Measurements from ENCODE around the gene TSPAN17.
"Not testable (repeated sequence)": the region's sequence is repeated elsewhere in the genome, so short reads cannot be mapped to it uniquely, and the experiment has no call there.

Gene TSPAN17

DNA sequence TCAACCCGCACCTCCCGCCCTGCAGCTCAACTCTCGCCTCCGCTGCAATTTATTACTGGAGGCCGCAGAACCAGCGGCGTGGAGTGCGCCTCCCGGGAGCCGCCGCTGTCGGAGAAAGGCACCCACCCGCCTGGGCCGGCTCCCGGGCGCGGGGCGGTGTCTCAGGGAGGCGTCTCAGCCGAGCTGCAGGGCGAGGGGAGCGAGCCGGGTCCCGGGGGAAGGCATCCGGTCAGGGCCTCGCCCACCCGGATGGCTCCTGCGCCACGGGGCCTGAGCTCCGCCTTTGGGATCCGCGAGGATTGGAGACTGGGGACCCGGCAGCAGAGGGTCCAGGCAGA is 32.9 kb downstream of the TSPAN17 start:
- DNase-seq (ENCODE audit: low read depth): no peak

DNA sequence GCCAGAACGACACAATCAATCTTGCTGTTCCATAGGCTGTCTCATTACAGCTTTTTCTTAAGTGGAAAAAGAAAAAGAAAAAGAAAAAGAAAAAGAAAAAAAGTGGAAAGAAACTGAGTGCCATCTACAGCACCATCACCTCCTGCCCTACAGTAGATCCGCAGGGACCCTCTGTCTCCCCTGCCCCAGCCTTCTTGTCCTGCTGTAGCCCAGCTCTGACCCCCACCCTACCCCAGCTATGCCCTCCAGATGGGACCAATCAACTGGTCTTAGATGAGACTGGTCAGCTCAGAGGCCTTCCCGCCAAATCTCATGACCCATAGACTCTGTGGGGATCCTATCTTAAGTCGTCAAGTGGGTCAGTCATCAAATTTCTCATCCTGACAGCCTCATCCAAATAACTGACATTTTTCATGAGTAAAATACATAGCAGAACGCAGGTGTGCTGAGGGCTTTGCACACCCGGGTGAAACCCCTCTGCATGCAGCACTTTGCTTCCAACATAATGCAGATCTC is 34.8 kb downstream of the TSPAN17 start:
- DNase-seq (ENCODE audit: low read depth): no peak

DNA sequence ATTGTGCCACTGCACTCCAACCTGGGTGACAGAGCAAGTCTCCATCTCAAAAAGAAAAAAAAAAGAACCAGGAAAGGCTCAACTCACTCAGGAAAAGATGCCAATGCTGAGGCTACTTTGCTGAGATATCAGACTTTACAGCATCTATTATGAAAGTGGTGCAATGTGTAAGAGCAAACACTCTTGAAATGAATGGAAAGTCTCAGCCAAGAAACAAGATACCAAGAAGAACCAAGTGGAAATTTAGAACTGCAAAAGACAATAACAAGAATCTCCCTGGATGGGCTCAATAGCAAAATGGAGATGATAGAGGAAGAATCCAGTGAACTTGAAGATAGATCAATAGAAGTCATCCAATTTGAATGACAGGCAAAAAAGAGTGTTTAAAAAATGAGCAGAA is 37.7 kb downstream of the TSPAN17 start:
- no peak for DNase-seq (ENCODE audit: low read depth)

DNA sequence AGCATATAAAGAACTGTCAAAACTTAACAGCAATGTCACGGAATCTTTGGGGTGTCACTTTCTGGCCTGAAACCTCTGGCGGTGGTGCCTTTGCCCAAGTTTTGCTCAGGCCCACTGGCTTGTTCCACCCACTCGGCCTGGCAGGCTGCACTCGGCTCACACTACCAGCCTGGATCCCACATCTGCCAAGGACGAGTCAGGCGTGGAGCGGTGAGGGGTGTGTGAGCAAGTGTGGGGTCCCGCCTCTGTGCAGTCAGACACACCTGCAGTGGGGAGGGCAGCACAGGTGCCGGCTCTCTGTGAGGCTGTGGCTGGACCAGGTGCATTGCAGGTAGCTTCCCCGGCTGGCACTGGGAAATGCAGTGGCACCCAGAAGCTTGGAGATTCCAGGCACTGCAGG is 40.0 kb downstream of the TSPAN17 start:
- DNase-seq (ENCODE audit: low read depth): no peak

DNA sequence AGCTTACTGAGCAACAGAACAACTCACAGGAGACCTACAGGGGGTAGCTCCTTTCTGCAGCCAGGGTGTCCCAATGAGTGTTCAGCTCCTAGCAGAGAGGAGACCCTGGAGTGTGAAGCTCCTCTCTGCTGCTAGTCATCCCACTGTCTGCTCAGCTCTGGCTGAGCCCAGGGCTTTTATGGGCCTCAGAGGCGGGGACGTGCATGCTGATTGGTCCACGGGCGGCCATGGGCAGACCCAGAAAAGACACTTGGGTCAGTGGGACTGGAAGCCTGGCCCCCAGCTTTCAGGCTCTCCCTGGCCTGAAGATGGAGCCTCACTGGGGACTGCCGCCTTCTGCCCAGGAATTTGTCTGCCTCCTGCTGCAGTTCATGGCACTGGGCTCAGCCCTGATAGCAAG is 40.6 kb downstream of the TSPAN17 start:
- no peak for DNase-seq (ENCODE audit: low read depth)

DNA sequence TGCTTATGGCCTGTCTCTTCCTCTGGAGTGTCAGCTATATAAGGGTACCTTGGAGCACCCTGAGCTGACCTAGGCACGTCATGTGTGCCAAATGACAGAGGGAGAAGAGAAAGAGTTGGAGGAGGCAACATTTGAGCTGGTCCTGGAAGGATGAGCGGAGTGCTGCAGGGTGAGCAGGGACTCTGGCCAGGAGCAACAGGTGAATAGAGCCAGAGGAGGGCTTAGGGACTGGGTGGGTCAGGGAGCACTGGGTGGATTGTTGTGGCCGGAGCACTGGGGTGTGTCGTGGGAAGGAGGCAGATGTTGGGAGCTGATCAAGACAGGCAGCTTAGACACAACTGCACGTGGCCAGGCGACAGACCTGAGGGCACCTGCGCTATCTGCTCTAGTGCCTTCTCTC is 43.6 kb downstream of the TSPAN17 start:
- DNase-seq (ENCODE audit: low read depth): no peak

DNA sequence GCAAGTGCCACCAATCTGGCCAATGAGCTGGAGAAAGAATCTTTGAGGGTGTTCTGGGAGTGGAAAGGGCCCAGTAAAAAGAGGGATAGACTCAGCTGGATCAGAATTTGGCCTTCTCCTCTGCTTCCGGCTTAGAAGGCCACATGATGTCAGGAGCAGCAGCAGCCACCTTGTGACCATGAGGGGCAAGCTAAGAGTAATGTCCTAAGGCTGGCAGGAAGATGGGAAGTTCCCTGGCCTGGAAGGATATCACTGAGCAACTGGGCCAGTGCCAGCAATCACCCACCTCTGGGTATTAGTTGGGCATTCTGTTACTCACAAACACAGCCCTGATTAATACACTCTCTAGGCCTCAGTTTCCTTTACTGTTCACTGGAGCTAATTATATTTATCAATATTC is 44.2 kb downstream of the TSPAN17 start:
- DNase-seq (ENCODE audit: low read depth): no peak

DNA sequence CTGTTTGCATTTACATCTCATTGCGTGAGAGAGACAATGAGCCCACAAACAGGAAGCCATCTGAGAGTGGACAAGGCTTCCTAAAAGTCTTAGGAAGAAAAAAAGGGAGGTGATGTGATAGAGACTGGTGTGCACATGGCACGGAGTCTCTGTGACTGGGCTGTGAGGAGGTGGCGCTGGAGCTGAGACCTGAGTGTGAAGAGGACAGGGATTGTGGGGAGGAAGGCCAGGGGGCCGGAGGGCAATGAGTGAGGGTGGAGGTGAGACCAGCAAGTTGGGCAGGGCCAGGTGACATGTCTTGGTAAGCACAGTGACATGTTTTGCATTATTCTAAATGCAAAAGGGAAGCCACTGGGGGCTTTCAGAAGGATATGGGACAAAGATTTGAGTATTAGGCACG is 45.0 kb downstream of the TSPAN17 start:
- DNase-seq (ENCODE audit: low read depth): no peak

DNA sequence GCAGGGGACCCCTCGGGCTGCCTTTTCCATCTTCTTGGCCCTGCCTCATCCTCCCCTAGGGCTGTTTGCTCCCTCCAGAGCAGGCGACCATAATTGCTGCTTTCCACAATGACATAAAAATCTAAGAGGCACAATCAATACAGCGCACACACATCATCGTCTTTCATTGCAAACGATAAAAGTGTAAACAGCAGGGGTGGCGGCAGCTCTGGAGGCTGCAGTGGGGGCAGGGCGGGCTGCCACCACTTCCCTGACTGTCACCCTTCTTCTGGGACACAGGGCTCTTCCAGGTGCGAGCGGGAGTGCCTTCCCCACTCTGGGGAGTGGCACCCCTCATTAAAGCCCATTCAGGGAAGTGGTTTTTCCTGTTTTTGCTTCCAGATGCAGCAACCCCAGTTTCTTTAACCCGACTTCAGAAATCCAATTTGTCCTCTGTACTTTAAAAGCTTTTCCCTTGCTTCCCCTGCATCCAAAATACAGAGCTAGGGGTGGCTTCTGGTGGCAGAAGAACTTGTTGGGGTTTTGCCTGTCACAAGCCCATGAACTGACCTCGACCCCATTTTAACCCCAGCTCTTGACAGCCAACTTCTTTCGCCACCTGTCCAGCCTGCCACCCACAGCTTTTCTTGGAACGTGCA is 45.7 kb downstream of the TSPAN17 start:
- no peak for DNase-seq (ENCODE audit: low read depth)

DNA sequence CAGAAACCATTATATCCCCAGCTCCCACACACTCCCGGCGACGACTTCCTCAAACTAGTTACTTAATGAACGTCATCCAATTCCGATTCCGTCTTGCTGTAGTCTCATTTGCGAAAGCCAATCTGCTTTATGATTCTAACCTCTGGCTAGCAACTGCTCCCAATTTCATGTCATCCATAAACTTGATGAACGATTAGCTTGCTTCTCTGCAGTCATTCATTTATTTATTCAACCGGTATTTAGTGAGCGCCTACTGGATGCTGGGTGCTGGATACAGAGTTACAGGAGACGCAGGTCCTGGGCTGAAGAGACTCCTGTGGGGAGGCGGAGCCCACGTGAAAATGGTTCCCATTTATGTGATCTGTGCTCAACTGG is 46.2 kb downstream of the TSPAN17 start:
- no peak for DNase-seq (ENCODE audit: low read depth)

DNA sequence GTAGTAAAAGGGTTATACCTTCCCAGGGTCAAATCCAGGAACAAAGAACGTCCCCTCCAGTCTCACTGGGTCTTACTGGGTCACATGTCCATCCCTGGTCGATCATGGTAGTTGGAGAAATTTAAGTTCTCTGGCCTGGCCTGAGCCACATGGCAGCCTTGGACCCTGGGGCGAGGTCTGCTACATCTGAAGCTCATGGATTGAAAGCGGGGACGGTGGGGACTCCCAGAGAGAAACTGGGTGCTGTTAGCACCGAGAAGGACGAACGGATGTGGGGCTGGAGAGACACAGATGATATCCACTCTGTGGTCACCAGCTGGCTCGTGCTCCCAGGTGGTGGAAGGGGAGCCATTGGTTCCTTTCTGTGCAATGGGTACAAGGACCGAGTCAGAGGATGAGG is 46.9 kb downstream of the TSPAN17 start:
- no peak for DNase-seq (ENCODE audit: low read depth)

DNA sequence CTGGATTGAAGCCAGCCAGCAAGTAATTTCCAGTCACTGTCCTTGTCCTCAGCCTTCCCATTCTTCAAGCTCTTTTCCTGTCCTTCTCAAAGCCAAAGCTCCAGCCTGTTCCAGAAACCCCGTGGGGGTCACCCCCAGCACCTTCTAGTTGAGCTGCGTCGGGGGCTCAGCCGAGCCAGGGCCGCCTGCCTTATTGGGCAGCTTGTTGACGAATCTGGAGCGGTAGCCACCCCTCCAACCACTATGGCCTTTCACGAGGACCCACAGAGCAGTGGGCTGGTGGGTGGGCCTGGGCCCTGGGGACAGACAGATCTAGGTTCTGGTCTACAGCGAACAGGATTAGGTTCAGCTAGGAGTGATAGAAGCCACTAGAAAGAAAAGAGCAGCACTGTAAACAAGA is 47.3 kb downstream of the TSPAN17 start:
- DNase-seq (ENCODE audit: low read depth): no peak

DNA sequence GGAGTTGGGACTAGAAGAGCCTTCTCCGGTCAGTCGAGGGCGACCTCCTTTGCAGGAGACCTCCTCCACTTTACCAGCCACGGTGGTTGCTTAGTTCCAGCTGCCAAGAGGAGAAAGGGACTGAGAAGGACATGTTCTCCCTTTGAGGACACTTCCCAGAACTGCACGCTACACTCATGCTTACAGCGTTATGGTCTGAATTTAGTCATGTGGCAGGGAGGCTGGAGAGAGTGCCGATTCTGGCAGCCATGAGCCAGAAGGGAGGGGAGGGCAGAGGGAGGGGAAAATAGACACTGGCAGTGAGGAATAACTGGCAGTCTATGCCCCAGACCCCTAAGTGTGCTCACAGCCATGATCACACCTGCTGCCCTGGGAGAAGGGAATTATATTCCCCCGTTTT is 47.8 kb downstream of the TSPAN17 start:
- no peak for DNase-seq (ENCODE audit: low read depth)

DNA sequence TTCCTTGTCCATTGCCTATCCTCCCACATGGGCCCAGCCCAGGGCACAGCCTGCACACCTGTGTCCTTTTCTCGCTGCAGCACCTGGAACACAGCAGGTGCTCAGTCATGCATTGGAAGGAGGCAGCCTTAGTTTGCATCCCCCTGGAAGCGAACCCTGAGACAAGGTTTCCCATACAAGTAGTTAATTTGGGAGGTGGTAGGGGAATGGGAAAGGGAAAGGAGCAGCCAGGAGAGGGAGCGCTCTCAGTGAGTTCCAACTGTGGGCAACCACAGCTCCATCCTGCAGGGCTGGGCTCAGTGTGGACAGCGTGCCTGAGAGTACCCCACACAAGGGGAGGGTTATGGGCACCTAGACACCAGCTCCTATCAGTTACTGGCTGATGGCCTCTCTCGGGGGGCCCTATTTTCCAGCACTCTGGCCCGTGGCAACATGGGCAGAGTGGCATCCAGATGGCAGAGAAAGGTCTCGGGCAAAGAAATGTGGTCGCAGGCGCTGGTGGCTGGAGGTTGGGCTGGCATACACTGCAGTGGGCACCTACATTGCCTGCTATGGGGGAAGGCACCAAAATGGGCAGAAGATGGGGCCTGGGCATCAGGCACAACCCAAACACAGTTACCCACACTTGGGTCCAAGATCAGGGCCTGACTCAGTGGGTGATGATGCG is 50.1 kb downstream of the TSPAN17 start:
- DNase-seq (ENCODE audit: low read depth): no peak

DNA sequence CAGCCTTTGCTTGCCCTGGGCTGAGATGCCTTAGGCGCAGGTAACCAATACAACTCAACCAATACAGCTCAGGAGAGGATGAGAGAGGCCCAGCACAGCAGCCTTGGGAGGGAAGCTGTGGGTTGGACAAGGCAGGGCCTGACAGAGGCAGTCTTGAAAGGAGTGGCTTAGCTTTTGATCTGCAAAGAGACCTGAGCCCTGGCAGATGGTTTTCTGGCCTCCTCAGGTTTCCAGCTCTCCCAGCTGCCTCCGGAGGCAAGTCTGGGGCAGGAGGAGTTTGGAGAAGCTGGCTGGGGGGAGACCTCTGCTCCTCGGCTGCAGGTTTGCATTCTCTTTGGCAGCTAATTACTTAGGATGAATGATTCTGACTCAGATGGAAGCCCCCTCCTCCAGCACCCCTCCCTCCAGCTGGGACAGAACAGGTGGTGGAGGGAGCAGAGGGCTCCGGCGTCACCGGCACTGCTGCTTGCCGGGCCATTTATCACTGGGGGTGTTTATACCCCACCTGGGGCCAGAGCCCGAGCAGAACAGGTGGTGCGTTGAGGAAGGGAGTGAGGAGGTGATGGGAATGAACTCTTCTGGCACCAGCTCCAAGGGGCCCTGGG is 50.8 kb downstream of the TSPAN17 start:
- DNase-seq (ENCODE audit: low read depth): no peak

DNA sequence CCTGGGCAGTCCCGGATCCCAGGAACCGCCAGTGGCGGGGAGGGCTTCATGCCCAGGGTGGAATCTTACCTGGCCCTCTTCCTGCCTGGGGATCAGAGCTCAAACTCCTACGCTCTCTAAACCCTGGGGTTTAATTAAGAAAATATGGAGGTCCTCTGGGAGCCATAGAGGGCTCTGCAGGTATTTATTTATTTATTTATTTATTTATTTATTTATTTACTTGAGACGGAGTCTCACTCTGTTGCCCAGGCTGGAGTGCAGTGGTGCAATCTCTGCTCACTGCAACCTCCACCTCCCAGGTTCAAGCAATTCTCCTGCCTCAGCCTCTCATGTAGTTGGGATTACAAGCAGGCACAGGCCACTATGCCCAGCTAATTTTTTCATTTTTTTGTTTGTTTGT is 52.2 kb downstream of the TSPAN17 start:
- not testable (repeated sequence) for DNase-seq (ENCODE audit: low read depth)

DNA sequence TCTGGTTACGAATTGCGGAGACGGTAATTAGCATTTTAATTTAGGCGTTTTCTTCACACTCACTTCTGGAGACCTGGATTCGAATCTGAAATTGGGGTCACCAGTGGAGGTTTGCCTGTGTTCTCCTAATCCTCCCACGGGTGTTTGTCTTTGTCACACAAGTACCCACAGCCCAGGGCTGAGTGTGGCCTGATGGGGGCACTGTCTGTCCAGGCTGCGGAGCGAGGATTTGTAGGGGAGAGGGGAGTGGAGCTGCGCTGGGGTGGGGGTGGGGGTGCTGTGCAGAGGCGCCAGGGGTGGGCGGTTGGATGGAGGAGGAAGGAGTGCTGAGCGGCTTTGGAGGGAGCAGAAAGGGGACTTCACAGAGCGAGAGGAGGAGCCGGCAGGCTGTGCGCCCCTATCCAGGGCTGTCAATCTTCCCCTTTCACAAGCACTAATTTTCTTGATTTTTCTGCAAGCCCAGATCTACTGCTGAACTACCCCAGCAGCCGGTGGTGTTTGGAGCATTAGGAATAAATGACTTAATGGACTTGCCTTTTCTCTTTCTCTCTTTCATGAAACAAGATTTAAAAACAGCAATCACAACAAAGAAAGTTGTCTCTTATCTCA is 53.1 kb downstream of the TSPAN17 start:
- DNase-seq (ENCODE audit: low read depth): no peak

DNA sequence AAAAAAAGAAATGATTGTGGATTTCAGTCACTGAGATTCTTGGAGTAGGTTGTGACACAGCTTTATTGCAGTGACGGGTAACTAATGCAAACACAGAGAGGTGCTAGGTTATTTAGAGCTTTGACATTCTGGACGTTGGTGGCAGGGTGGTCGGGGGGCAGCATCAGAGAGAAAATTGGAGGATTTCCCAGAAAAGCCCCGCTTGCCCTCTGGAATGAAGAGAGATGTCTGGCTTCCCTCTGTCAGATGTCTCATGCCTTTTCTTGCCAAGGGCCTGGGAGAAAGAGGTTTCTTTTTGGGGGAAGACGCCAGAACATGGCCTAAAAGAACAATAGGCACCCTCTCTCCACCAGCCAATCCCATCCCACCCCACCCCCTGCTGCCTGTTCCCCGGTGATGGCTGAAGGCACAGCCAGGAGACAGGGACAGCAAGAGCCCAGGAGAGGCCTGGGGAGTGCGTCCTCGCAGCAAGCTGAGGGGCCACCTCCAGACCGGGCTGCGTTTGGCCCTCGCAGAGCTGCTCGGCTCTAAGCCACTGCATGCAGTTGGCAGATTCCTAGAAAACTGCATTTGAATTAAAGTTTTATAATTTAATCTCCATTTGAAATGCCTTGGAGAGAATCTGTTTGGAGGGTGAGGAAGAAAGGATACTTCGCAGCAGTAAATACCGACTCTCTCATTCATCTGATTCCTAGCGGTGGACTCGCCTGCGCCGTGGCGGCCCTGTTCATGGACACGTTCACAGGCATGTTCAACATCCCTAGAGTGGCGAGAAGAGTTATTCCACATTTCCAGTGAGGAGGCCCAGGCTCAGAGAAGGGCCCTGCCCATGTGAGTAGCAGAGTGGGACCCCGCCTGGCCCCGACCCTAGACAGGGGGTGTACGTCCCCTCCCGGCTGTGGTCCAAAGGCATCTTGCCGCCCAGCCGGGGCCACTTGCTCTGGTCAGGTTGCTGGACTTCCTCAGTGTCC is 55.7 kb downstream of the TSPAN17 start:
- DNase-seq (ENCODE audit: low read depth): no peak

DNA sequence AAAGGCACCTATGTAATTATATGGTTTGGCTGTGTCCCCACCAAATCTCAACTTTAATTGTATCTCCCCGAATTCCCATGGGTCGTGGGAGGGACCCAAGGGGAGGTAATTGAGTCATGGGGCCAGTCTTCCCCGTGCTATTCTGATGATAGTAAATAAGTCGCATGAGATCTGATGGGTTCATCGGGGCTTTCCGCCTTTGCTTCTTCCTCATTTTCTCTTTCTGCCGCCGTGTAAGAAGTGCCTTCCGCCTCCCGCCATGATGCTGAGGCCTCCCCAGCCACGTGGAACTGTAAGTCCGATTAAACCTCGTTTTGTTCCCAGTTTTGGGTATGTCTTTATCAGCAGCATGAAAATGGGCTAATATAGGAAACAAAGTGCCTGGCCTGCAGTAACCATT is 56.6 kb downstream of the TSPAN17 start:
- DNase-seq (ENCODE audit: low read depth): no peak

DNA sequence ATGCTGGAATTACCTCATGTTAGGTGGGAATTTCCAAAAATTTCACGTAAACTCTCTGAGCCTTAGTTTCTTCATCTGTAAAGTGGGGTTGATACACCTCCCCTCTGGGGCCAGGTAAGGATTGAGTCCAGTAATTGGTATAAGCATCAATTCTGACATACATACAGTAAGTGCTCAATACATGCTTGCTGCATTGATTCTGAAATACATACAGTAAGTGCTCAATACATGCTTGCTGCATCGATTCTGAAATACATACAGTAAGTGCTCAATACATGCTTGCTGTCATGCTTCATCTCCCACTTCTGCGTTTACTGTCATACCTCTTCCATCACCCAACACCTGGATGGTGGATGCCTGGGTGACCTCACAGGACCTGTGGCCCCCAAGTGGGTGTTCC is 57.1 kb downstream of the TSPAN17 start:
- no peak for DNase-seq (ENCODE audit: low read depth)

DNA sequence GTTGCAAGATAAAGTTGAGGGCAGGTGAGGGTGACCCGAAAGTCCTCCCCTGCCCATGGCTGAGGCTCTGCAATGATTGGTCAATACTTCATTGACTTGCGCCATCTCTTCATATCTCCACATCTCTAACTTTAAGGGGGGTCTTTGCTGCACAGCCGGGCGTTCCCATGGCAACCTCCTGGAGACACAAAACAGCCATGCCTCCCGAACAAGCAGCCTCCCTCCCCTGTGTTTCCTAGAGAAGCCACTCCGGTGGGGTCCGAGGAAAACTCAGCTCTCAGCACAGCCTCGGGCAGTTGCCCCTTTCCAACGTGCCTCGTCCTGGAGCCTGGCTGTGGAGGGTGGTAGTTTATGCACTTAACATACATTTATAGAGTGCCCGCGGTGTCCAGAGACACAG is 57.5 kb downstream of the TSPAN17 start:
- DNase-seq (ENCODE audit: low read depth): no peak

Measured in activated T-helper 9 cell treated with anti-CD3 and anti-CD28 coated beads, Interleukin-2, amount 50 U/mL, for 16 hours (primary cell).